ENCODE data around the gene CSTPP1. TPM values are rescaled to one million over a fixed set of nuclear protein-coding genes. Genes with fewer than 3 reads are reported as not detected.

The CSTPP1 gene
- polyA plus RNA-seq, 1 experiment, result 48.7 TPM

DNA sequence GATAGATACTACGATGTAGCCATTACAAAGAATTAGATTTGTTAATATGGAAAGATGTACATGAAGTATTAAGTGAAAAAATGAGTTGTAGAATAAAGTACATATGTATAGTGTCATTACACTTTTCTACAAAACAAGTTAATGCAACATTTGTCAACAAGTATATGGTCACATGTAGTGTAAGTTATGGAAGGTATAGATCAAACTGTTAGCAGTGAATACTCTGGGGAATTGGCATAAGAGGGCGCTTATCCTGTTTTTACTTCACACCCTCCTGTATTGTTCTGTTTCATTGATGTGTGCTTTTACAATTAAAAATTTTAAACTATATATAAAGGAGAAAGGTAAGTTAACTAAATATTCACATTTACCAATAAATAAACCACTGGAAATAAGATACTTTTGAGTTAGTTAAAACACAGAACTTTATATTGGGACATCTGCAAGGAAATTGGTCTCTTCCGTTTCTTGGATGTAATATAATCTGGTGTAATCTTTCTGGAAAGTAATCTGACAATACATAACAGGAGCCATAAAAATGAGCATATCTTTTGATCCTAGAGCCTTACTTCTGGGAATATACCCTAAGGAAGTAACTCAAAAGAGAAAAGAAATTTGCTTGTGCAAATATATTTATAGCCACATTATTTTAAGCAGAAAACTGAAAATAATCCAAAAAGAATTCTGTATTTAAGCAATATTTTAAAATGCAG is 34.5 kb downstream of the CSTPP1 start:
- Histone ChIP-seq H3K4me3 (ENCODE audit: low read depth, low read length) (no peak overlapping the region), H3K27me3 (ENCODE audit: control insufficient read depth, insufficient read depth, low read length) (no peaks in the 10 kb centered on the region), H3K36me3 (ENCODE audit: control insufficient read depth, insufficient read depth, low read length) (no peaks in the 10 kb centered on the region)
- no peak for DNase-seq (ENCODE audit: low read depth)
- ChIA-PET CTCF (no interaction called here), POLR2A (no interaction called here)
- TF ChIP-seq, protein P1, sequence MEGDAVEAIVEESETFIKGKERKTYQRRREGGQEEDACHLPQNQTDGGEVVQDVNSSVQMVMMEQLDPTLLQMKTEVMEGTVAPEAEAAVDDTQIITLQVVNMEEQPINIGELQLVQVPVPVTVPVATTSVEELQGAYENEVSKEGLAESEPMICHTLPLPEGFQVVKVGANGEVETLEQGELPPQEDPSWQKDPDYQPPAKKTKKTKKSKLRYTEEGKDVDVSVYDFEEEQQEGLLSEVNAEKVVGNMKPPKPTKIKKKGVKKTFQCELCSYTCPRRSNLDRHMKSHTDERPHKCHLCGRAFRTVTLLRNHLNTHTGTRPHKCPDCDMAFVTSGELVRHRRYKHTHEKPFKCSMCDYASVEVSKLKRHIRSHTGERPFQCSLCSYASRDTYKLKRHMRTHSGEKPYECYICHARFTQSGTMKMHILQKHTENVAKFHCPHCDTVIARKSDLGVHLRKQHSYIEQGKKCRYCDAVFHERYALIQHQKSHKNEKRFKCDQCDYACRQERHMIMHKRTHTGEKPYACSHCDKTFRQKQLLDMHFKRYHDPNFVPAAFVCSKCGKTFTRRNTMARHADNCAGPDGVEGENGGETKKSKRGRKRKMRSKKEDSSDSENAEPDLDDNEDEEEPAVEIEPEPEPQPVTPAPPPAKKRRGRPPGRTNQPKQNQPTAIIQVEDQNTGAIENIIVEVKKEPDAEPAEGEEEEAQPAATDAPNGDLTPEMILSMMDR (IDR thresholded peaks at IDR 0.05; ENCODE audit: insufficient read depth, low read depth, low read length), result no peak

DNA sequence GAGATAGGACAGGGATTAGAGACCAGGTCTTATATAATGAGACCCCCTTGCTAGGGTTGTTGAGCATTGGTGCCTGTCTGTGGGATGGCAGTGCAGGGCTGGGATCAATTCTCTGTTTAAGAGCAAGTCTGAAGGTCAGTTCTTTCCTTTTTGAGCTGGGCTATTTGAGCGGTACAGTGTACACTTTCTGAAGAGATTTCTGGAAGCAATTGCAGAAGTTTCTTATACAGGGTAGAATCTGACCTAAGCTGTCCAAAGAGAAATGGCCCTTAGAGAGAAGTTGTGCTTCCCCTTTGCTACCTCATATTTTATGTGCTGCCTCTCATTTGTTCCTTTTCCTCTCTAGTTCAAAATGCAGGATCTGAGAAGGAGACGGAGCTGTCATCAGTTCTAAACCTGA is 35.8 kb downstream of the CSTPP1 start:
- ChIA-PET CTCF (interaction anchor here (0.7 kb wide), 1 partner anchor 318 kb away, joined by 3 read pairs; no protein-coding TSS in a partner anchor), POLR2A (no interaction called here)
- no peaks in the 10 kb centered on the region for H3K36me3 ChIP-seq (ENCODE audit: control insufficient read depth, insufficient read depth, low read length)
- TF ChIP-seq, protein P1 (IDR thresholded peaks at IDR 0.05; ENCODE audit: insufficient read depth, low read depth, low read length), result no peak
- no peaks in the 10 kb centered on the region for H3K27me3 ChIP-seq (ENCODE audit: control insufficient read depth, insufficient read depth, low read length)
- H3K4me3 ChIP-seq (ENCODE audit: low read depth, low read length), result no peak overlapping the region
- DNase-seq (ENCODE audit: low read depth), result no peak

DNA sequence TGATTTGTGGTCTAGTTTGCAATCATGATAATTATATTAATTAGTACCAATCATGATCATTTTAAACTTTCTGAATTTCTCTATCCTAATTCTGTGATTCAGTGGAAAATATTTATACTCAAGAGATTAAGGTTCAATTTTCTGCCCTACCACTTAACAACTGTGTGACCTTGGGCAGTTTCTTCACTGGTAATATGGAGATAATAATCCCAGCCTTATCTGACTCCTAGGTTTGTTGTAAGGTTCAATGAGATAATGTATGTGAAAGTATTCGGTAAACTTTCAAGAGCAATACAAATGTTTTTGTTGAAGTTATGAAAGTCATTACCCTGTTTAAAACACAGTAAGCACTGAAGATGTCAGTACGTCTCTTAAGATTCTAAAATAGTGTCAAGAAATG is 36.3 kb downstream of the CSTPP1 start:
- no peak overlapping the region for H3K4me3 ChIP-seq (ENCODE audit: low read depth, low read length)
- H3K36me3 ChIP-seq (ENCODE audit: control insufficient read depth, insufficient read depth, low read length), result no peaks in the 10 kb centered on the region
- DNase-seq (ENCODE audit: low read depth), result no peak
- POLR2A ChIA-PET, result no interaction called here
- CTCF ChIA-PET, result interaction anchor here (0.7 kb wide), 1 partner anchor 319 kb away, joined by 3 read pairs; no protein-coding TSS in a partner anchor
- TF ChIP-seq, protein P1 (IDR thresholded peaks at IDR 0.05; ENCODE audit: insufficient read depth, low read depth, low read length), result no peak
- no peaks in the 10 kb centered on the region for H3K27me3 ChIP-seq (ENCODE audit: control insufficient read depth, insufficient read depth, low read length)

DNA sequence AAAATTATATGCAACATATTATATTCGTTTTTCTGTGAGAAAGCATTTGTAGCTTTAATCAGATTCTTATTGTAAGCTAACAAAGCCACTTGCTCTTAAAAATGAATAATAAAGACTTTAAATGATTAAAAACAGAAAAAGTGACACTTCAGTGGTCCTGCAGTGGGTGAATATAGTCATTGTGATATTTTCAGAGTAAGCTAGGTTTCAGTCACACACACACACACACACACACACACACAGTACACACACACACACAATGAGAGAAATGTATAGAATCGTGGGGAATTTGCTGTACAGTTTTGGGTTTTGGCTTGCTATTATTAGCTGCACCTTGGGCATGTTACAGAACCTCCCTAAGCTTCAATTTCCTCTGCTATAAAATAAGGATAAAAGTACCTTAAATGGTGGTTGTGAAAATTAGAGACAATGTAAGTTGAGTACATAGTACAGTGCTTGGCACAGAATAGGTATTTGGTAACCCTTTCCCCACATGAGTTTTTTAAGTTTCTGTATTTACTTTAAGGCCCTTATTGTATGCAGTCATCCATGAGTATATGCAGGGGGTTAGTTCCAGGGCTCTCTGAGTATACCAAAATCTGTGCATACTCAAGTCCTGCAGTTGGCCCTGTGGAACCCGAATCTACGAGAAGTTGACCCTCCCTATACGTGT is 39.8 kb downstream of the CSTPP1 start:
- TF ChIP-seq, protein P1 (IDR thresholded peaks at IDR 0.05; ENCODE audit: insufficient read depth, low read depth, low read length), result no peak
- ChIA-PET CTCF (interaction anchor here (1.2 to 2.1 kb wide), 2 partner anchors 10 to 56 kb away, joined by 3 to 5 read pairs; no protein-coding TSS in a partner anchor), POLR2A (no interaction called here)
- no peak for DNase-seq (ENCODE audit: low read depth)
- no peaks in the 10 kb centered on the region for H3K36me3 ChIP-seq (ENCODE audit: control insufficient read depth, insufficient read depth, low read length)
- H3K27me3 ChIP-seq (ENCODE audit: control insufficient read depth, insufficient read depth, low read length), result no peaks in the 10 kb centered on the region
- no peak overlapping the region for H3K4me3 ChIP-seq (ENCODE audit: low read depth, low read length)

DNA sequence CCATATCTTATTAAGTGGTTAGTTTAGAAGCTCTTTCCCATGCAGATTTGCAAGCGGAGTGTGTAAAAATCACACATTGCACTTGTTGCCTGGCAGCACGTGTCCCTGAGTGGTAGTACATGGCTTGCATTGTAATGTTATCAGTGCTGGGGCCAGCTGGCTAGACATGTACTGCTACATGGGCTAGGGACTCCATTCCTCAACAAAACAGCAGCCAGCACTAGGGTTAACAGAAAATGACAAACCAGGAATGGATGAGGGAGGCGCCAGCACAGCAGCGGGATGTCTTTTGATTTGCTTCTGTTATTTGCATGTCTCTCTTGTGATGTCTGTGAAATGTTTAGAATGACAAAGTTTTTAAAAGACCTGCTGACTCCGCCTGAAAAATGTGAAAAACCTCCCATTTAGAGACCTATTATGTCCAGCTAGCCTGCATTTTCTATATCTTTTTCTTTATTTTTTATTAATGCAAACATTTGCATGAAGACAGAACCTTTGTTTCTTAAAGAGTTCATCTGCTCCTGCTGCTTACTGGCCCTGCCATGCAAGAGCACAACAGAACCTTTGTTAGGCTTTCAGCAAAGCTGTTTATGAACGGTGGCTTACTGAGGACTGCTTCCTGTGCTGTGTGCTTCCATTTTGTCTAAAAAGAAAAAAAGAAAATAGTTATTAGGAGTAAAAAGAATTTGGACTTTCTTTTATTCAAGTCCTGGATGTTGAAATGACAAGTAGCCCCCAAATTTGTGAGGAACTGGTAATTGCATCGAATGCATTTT is 40.7 kb downstream of the CSTPP1 start:
- ChIA-PET POLR2A (no interaction called here), CTCF (no interaction called here)
- TF ChIP-seq, protein P1 (IDR thresholded peaks at IDR 0.05; ENCODE audit: insufficient read depth, low read depth, low read length), result no peak
- no peak overlapping the region for H3K4me3 ChIP-seq (ENCODE audit: low read depth, low read length)
- no peaks in the 10 kb centered on the region for H3K36me3 ChIP-seq (ENCODE audit: control insufficient read depth, insufficient read depth, low read length)
- H3K27me3 ChIP-seq (ENCODE audit: control insufficient read depth, insufficient read depth, low read length), result no peaks in the 10 kb centered on the region
- DNase-seq (ENCODE audit: low read depth), result no peak
